ENCODE data around the gene ATXN1. TPM values are rescaled to one million over a fixed set of nuclear protein-coding genes. Genes with fewer than 3 reads are reported as not detected.

The ATXN1 gene
- total RNA-seq, 1 experiment from 2014 or later = 25.6 TPM

DNA sequence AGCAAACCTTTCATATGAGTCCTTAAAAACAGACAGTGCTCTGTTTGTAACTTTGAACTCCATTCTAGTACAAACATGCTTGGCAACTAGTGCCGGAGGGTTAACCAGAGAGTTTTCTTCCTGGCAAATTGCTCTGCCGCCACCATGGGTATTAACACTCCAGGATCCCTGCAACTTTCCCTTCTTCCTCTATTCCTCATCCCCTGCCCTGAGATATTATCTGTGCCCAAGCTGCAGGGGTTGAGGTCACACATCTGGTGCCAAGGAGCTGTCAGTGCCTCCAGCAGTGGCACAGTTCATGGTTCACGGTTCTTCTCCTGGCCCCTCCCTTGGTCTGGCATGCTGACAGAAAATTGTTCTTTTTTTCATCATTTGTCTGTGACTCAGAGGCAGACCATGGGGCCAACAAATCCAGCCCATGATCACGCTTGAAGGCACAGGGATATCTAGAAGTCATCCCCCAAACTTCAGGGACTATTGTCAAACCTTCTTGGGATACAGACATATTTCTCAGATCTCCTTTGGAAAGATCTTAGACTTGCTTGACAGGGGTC, 77.5 kb downstream of the ATXN1 start:
- H3K27ac ChIP-seq (ENCODE audit: low read depth, low read length, poor library complexity, severe bottlenecking) = no peak overlapping the region
- intact Hi-C loops (cut with micrococcal nuclease; ENCODE audit: unreplicated experiment) = no loop called here
- no TSS peak for BruUV-seq (replicated peaks)
- no peaks in the 10 kb centered on the region for H3K36me3 ChIP-seq (ENCODE audit: insufficient read depth, low read length, poor library complexity, severe bottlenecking)
- ChIA-PET POLR2A (ENCODE audit: low non-redundant PET) (no interaction called here), CTCF (no interaction called here)
- DNase-seq (ENCODE audit: low spot score) = peak; percentile 51
- TF ChIP-seq EZH2 (IDR thresholded peaks at IDR 0.05; ENCODE audit: borderline replicate concordance, low read depth, low read length, poor library complexity, severe bottlenecking) = no peak
- TF ChIP-seq, protein P1, sequence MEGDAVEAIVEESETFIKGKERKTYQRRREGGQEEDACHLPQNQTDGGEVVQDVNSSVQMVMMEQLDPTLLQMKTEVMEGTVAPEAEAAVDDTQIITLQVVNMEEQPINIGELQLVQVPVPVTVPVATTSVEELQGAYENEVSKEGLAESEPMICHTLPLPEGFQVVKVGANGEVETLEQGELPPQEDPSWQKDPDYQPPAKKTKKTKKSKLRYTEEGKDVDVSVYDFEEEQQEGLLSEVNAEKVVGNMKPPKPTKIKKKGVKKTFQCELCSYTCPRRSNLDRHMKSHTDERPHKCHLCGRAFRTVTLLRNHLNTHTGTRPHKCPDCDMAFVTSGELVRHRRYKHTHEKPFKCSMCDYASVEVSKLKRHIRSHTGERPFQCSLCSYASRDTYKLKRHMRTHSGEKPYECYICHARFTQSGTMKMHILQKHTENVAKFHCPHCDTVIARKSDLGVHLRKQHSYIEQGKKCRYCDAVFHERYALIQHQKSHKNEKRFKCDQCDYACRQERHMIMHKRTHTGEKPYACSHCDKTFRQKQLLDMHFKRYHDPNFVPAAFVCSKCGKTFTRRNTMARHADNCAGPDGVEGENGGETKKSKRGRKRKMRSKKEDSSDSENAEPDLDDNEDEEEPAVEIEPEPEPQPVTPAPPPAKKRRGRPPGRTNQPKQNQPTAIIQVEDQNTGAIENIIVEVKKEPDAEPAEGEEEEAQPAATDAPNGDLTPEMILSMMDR (conservative IDR thresholded peaks at IDR 0.05; ENCODE audit: low read depth, low read length) = no peak
- H3K9me3 ChIP-seq (ENCODE audit: low read depth, low read length, poor library complexity, severe bottlenecking) = no peaks in the 10 kb centered on the region
- H3K27me3 ChIP-seq (replicated peaks; ENCODE audit: insufficient read depth, low read depth, low read length, poor library complexity) = no peaks in the 10 kb centered on the region
- no peak overlapping the region for H3K4me3 ChIP-seq (ENCODE audit: low read depth, low read length, poor library complexity, severe bottlenecking)
- peaks cover 19% of the 10 kb centered on the region for H3K4me1 ChIP-seq (ENCODE audit: insufficient read depth, low read length, poor library complexity, severe bottlenecking)

DNA sequence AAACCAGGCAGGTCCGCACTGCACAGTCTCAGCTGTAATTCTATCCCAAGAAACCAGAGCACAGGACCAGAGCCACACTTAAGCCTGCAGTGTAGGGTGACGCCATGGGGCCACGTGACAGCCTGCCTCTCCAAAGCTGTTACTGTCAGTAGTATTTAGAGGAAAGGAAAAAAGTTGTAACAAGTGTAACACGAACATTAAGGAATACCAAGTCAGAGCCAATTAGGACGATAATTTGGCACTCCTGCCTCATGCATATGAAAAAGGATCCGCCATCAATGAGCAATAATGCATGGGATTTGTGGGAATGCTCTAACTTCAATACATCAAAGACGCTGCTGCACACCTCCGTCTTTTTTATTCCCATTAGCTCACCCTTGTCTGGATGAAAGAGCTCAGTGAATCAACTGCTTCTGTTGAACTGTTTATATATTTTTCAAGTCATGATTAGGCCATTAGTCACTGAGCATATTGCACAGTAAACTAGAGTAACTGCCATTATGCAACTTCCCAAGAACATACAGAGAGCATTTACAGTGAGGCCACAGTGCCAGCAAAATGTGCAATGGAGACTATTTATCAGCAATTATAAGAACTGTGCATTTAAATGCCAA, 79.9 kb downstream of the ATXN1 start:
- H3K27ac ChIP-seq (ENCODE audit: low read depth, low read length, poor library complexity, severe bottlenecking) = no peak overlapping the region
- ChIA-PET POLR2A (ENCODE audit: low non-redundant PET) (no interaction called here), CTCF (no interaction called here)
- H3K4me3 ChIP-seq (ENCODE audit: low read depth, low read length, poor library complexity, severe bottlenecking) = no peak overlapping the region
- intact Hi-C loops (cut with micrococcal nuclease; ENCODE audit: unreplicated experiment) = no loop called here
- DNase-seq (ENCODE audit: low spot score) = no peak
- H3K4me1 ChIP-seq (ENCODE audit: insufficient read depth, low read length, poor library complexity, severe bottlenecking) = peaks cover 9% of the 10 kb centered on the region
- no peaks in the 10 kb centered on the region for H3K27me3 ChIP-seq (replicated peaks; ENCODE audit: insufficient read depth, low read depth, low read length, poor library complexity)
- no TSS peak for BruUV-seq (replicated peaks)
- no peaks in the 10 kb centered on the region for H3K36me3 ChIP-seq (ENCODE audit: insufficient read depth, low read length, poor library complexity, severe bottlenecking)
- no peaks in the 10 kb centered on the region for H3K9me3 ChIP-seq (ENCODE audit: low read depth, low read length, poor library complexity, severe bottlenecking)
- no peak for TF ChIP-seq EZH2 (IDR thresholded peaks at IDR 0.05; ENCODE audit: borderline replicate concordance, low read depth, low read length, poor library complexity, severe bottlenecking)
- TF ChIP-seq, protein P1 (conservative IDR thresholded peaks at IDR 0.05; ENCODE audit: low read depth, low read length) = no peak

DNA sequence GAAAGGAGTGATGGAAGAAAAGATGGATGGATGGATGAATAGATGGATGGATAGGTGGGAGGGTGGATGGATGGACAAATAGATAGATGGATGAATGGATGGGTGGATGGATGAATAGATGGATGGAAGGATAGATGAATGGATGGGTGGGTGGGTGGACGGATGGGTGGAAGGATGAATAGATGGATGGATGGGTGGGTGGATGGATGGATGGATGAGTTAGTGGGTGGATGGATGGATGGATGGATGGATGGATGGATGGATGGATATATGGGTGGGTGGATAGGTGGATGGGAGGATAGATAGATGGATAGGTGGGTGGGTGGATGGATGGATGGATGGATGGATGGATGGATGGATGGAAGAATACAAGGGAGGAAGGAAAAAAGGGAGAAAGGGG, 82.2 kb downstream of the ATXN1 start:
- H3K27ac ChIP-seq (ENCODE audit: low read depth, low read length, poor library complexity, severe bottlenecking) = no peak overlapping the region
- DNase-seq (ENCODE audit: low spot score) = no peak
- no TSS peak for BruUV-seq (replicated peaks)
- intact Hi-C loops (cut with micrococcal nuclease; ENCODE audit: unreplicated experiment) = no loop called here
- peaks cover 1% of the 10 kb centered on the region for H3K4me1 ChIP-seq (ENCODE audit: insufficient read depth, low read length, poor library complexity, severe bottlenecking)
- no peaks in the 10 kb centered on the region for H3K9me3 ChIP-seq (ENCODE audit: low read depth, low read length, poor library complexity, severe bottlenecking)
- no peak for TF ChIP-seq EZH2 (IDR thresholded peaks at IDR 0.05; ENCODE audit: borderline replicate concordance, low read depth, low read length, poor library complexity, severe bottlenecking)
- TF ChIP-seq, protein P1 (conservative IDR thresholded peaks at IDR 0.05; ENCODE audit: low read depth, low read length) = no peak
- H3K36me3 ChIP-seq (ENCODE audit: insufficient read depth, low read length, poor library complexity, severe bottlenecking) = no peaks in the 10 kb centered on the region
- no peaks in the 10 kb centered on the region for H3K27me3 ChIP-seq (replicated peaks; ENCODE audit: insufficient read depth, low read depth, low read length, poor library complexity)
- ChIA-PET CTCF (no interaction called here), POLR2A (ENCODE audit: low non-redundant PET) (no interaction called here)
- no peak overlapping the region for H3K4me3 ChIP-seq (ENCODE audit: low read depth, low read length, poor library complexity, severe bottlenecking)
